Fibroblast of skin of right quadriceps (primary cell): ENCODE measurements around the gene SPEM3.
A peak's percentile ranks its signal among the peaks of the same experiment; 100 is the strongest.
"Not testable (repeated sequence)": the region's sequence is repeated elsewhere in the genome, so short reads cannot be mapped to it uniquely, and the experiment has no call there.

Experiments used
- DNase-seq: peaks from one replicate; pipeline ENCODE4 v3.0.0-alpha.2; 2013

The SPEM3 gene

GRCh38 chr17:7475764-7476422, 47.2 kb downstream of the SPEM3 start:
- peak; percentile 18 for DNase-seq

- peak; percentile 22 for DNase-seq
Observed at GRCh38 chr17:7476494-7476893, 47.8 kb downstream of the SPEM3 start.

GRCh38 chr17:7476951-7477350, 48.3 kb downstream of the SPEM3 start:
- DNase-seq = no peak

GRCh38 chr17:7477392-7478275, 49.0 kb downstream of the SPEM3 start:
- DNase-seq = peak; percentile 55

GRCh38 chr17:7478276-7479212, 49.9 kb downstream of the SPEM3 start:
- DNase-seq = peak; percentile 45

GRCh38 chr17:7479213-7480088, 50.8 kb downstream of the SPEM3 start, which contains the start of gene ZBTB4:
TSS of gene ZBTB4 (minus strand) at chr17:7479631. CDS start at chr17:7466801, 12,830 bp downstream.
- DNase-seq = peak; percentile 45

GRCh38 chr17:7480089-7480384, 51.4 kb downstream of the SPEM3 start:
- no peak for DNase-seq

GRCh38 chr17:7481275-7481674, 52.6 kb downstream of the SPEM3 start, which contains the start of gene SLC35G6:
TSS of gene SLC35G6 (plus strand) at chr17:7481446. CDS start at chr17:7481517, 71 bp downstream.
- DNase-seq = not testable (repeated sequence)

GRCh38 chr17:7481842-7482741, 53.4 kb downstream of the SPEM3 start:
- not testable (repeated sequence) for DNase-seq
